Measurements from ENCODE around the gene APOL3. TPM values are rescaled to one million over a fixed set of nuclear protein-coding genes. Genes with fewer than 3 reads are reported as not detected.
"Not testable (repeated sequence)": the region's sequence is repeated elsewhere in the genome, so short reads cannot be mapped to it uniquely, and the experiment has no call there.

APOL3 gene
- total RNA-seq, 2 donors from 2014 or later, result 13.8 to 29.5 TPM

DNA sequence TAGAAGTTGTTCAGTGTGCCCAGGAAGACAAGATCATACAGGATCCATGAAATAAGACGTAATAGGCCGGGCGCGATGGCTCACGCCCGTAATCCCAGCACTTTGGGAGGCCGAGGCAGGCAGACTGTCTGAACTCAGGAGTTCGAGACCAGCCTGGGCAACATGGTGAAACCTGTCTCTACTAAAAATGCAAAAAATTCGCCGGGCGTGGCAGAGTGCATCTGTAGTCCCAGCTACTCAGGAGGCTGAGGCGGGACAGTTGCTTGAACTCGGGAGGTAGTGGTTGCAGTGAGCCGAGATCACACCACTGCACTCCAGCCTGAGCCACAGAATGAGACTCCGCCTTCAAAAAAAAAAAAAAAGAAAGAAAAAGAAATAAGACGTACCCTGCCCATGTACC lies 56.7 kb downstream of the APOL3 start:
- no peak overlapping the region for H3K4me3 ChIP-seq
- H3K27ac ChIP-seq, result no peak overlapping the region
- H3K4me1 ChIP-seq, result no peaks in the 10 kb centered on the region
- H3K9me3 ChIP-seq, result no peaks in the 10 kb centered on the region
- TF ChIP-seq, protein P1, sequence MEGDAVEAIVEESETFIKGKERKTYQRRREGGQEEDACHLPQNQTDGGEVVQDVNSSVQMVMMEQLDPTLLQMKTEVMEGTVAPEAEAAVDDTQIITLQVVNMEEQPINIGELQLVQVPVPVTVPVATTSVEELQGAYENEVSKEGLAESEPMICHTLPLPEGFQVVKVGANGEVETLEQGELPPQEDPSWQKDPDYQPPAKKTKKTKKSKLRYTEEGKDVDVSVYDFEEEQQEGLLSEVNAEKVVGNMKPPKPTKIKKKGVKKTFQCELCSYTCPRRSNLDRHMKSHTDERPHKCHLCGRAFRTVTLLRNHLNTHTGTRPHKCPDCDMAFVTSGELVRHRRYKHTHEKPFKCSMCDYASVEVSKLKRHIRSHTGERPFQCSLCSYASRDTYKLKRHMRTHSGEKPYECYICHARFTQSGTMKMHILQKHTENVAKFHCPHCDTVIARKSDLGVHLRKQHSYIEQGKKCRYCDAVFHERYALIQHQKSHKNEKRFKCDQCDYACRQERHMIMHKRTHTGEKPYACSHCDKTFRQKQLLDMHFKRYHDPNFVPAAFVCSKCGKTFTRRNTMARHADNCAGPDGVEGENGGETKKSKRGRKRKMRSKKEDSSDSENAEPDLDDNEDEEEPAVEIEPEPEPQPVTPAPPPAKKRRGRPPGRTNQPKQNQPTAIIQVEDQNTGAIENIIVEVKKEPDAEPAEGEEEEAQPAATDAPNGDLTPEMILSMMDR (IDR thresholded peaks at IDR 0.05), result no peak
- no peaks in the 10 kb centered on the region for H3K27me3 ChIP-seq
- no peak for DNase-seq (ENCODE audit: low spot score)
- H3K36me3 ChIP-seq, result no peaks in the 10 kb centered on the region

DNA sequence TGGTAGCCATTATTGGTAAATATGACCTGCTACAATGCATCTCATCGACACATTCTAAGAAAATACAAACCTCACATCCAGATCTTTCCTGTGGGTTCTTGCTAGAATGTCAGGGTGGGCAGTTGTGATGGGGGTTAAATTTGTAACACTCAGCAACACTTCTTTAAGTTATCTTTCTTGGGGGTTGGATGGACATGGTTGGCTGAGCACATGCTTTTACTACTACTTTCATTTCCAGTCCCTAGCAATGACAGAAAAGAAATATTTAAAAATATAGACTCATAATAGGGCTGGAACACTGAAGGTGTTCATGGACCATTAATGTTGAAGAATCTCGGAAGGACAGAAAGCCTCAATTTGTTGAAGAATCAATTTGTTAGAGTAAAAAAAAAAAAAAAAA lies 57.6 kb downstream of the APOL3 start:
- H3K36me3 ChIP-seq, result no peaks in the 10 kb centered on the region
- TF ChIP-seq, protein P1 (IDR thresholded peaks at IDR 0.05), result no peak
- DNase-seq (ENCODE audit: low spot score), result no peak
- H3K9me3 ChIP-seq, result no peaks in the 10 kb centered on the region
- no peaks in the 10 kb centered on the region for H3K4me1 ChIP-seq
- H3K4me3 ChIP-seq, result no peak overlapping the region
- H3K27ac ChIP-seq, result no peak overlapping the region
- no peaks in the 10 kb centered on the region for H3K27me3 ChIP-seq

- TF ChIP-seq, protein P1 (IDR thresholded peaks at IDR 0.05), result no peak
- Histone ChIP-seq H3K9me3 (no peaks in the 10 kb centered on the region), H3K36me3 (no peaks in the 10 kb centered on the region), H3K4me3 (no peak overlapping the region), H3K27me3 (no peaks in the 10 kb centered on the region), H3K27ac (no peak overlapping the region), H3K4me1 (no peaks in the 10 kb centered on the region)
- no peak for DNase-seq (ENCODE audit: low spot score)
Observed at GRCh38 chr22:36101756-36102155, 58.8 kb downstream of the APOL3 start.

DNA sequence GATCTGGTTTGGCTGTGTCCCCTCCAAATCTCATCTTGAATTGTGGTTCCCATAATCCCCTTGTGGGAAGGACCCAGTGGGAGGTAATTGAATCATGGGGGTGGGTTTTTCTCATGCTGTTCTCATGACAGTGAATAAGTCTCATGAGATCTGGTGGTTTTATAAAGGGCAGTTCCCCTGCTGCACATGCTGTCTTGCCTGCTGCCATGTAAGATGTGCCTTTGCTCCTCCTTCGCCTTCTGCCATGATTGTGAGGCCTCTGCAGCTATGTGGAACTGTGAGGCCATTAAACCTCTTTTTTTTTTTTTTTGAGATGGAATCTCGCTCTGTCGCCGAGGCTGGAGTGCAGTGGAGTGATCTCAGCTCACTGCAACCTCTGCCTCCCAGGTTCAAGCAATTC lies 59.6 kb downstream of the APOL3 start:
- not testable (repeated sequence) for H3K27me3 ChIP-seq; H3K4me3 ChIP-seq; DNase-seq (ENCODE audit: low spot score); H3K27ac ChIP-seq; H3K9me3 ChIP-seq; H3K4me1 ChIP-seq; H3K36me3 ChIP-seq

GRCh38 chr22:36100134-36100824 lies 60.3 kb downstream of the APOL3 start:
- TF ChIP-seq, protein P1 (IDR thresholded peaks at IDR 0.05), result no peak

DNA sequence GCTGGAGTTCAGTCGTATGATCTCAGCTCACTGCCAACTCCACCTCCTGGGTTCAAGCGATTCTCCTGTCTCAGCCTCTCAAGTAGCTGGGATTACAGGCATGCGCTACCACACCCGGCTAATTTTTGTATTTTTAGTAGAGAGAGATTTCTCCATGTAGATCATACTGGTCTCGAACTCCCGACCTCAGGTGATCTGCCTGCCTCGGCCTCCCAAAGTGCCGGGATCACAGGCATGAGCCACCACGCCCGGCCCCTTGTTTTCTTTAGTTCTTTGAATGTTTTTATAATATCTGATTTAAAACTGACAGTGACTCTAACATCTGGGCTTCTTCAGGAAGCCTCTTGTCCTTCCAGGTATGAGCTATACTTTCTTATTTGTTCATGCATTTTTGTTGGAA lies 61.0 kb downstream of the APOL3 start:
- H3K9me3 ChIP-seq; H3K27ac ChIP-seq; H3K27me3 ChIP-seq; DNase-seq (ENCODE audit: low spot score); H3K4me1 ChIP-seq; H3K4me3 ChIP-seq; H3K36me3 ChIP-seq: not testable (repeated sequence)

More at GRCh38 chr22:36100134-36100824, 60.3 kb downstream of the APOL3 start:
- DNase-seq (ENCODE audit: low spot score), result no peak
- no peaks in the 10 kb centered on the region for H3K36me3 ChIP-seq
- H3K27ac ChIP-seq, result no peak overlapping the region
- H3K27me3 ChIP-seq, result no peaks in the 10 kb centered on the region
- no peaks in the 10 kb centered on the region for H3K9me3 ChIP-seq
- no peaks in the 10 kb centered on the region for H3K4me1 ChIP-seq
- H3K4me3 ChIP-seq, result no peak overlapping the region

DNA sequence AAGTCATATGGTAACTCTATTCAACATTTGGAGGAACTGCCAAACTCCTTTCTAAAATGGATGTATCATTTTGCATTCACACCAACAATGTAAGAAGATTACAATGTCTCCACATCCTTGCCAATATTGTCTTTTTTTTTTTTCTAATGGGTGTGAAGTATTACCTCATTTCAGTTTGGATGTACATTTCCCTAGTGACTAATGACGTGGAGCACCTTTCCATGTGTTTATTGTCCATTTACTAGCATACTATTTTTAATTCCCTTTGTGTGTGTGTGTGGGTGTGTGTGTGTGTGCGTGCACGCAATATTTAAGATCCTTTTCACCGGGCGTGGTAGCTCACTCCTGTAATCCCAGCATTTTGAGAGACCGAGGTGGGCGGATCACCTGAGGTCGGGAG lies 62.7 kb downstream of the APOL3 start:
- Histone ChIP-seq H3K36me3 (no peaks in the 10 kb centered on the region), H3K9me3 (no peaks in the 10 kb centered on the region), H3K27me3 (no peaks in the 10 kb centered on the region), H3K4me1 (no peaks in the 10 kb centered on the region), H3K4me3 (no peak overlapping the region), H3K27ac (no peak overlapping the region)
- TF ChIP-seq, protein P1 (IDR thresholded peaks at IDR 0.05), result no peak
- DNase-seq (ENCODE audit: low spot score), result no peak

DNA sequence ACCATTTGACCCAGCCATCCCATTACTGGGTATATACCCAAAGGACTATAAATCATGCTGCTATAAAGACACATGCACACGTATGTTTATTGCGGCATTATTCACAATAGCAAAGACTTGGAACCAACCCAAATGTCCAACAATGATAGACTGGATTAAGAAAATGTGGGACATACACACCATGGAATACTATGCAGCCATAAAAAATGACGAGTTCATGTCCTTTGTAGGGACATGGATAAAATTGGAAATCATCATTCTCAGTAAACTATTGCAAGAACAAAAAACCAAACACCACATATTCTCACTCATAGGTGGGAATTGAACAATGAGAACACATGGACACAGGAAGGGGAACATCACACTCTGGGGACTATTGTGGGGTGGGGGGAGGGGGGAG lies 69.8 kb downstream of the APOL3 start:
- H3K27ac ChIP-seq, H3K4me3 ChIP-seq: not testable (repeated sequence)

More for the DNA sequence above, 69.8 kb downstream of the APOL3 start:
- not testable (repeated sequence) for DNase-seq (ENCODE audit: low spot score); H3K36me3 ChIP-seq; H3K9me3 ChIP-seq; H3K4me1 ChIP-seq; H3K27me3 ChIP-seq
